Glutamatergic neuron (in vitro differentiated cells): ENCODE results near the gene NAT14. TPM values are rescaled to one million over a fixed set of nuclear protein-coding genes. Genes with fewer than 3 reads are reported as not detected.

Experiments
- DNase-seq: peaks from one replicate; pipeline ENCODE4 v3.0.0; 2022
- H3K27ac Mint-ChIP-seq: one replicate; pipeline ENCODE4 v1.8.0; 2020; ENCODE audit warnings: mild to moderate bottlenecking, mixed read lengths, inconsistent platforms; ENCODE audit not compliant: unreplicated experiment
- H3K27me3 Mint-ChIP-seq: one replicate; pipeline ENCODE4 v1.8.0; 2020; ENCODE audit warnings: mild to moderate bottlenecking, moderate library complexity, mixed read lengths, inconsistent platforms; ENCODE audit not compliant: unreplicated experiment
- H3K36me3 Mint-ChIP-seq: one replicate; pipeline ENCODE4 v1.8.0; 2020; ENCODE audit warnings: mild to moderate bottlenecking, mixed read lengths, inconsistent platforms; ENCODE audit not compliant: unreplicated experiment
- H3K4me1 Mint-ChIP-seq: one replicate; pipeline ENCODE4 v1.8.0; 2020; ENCODE audit warnings: mild to moderate bottlenecking, low read depth, mixed read lengths, inconsistent platforms; ENCODE audit not compliant: unreplicated experiment
- H3K4me3 Mint-ChIP-seq: one replicate; pipeline ENCODE4 v1.8.0; 2020; ENCODE audit warnings: mild to moderate bottlenecking, mixed read lengths, inconsistent platforms; ENCODE audit not compliant: unreplicated experiment
- H3K9me3 Mint-ChIP-seq: one replicate; pipeline ENCODE4 v1.8.0; 2020; ENCODE audit warnings: mild to moderate bottlenecking, moderate library complexity, mixed read lengths, inconsistent platforms; ENCODE audit not compliant: unreplicated experiment
- CTCF ChIP-seq: fragments of 200-600 bp; sonication (generic); IDR thresholded peaks from one replicate; pipeline ENCODE4 v1.5.0; 2021; ENCODE audit not compliant: partially characterized antibody, unreplicated experiment
- total RNA-seq: library from RNA; stranded (reverse); fragmentation: NEBNext Ultra II Directional; extraction: Animal tissue kit (Norgen Biotek cat#: 25700); gene quantifications from one replicate; pipeline ENCODE4 v1.2.1, GENCODE V29; 2021; ENCODE audit not compliant: unreplicated experiment

NAT14 gene
- total RNA-seq, 1 donor from 2014 or later = 125 TPM

GRCh38 chr19:55474269-55475265 is 10.4 kb upstream of the NAT14 start:
- no peak overlapping the region for H3K4me3 Mint-ChIP-seq
- no peak for DNase-seq
- no peak for TF ChIP-seq CTCF
- no peak overlapping the region for H3K27ac Mint-ChIP-seq
- peaks cover 9% of the 10 kb centered on the region for H3K27me3 Mint-ChIP-seq
- H3K4me1 Mint-ChIP-seq = peaks cover 14% of the 10 kb centered on the region
- H3K9me3 Mint-ChIP-seq = peaks cover 11% of the 10 kb centered on the region
- no peaks in the 10 kb centered on the region for H3K36me3 Mint-ChIP-seq

- Mint-ChIP-seq H3K27ac (peak within 1 kb of the TSS; percentile 82), H3K9me3 (peaks cover 18% of the 10 kb centered on the region), H3K36me3 (no peaks in the 10 kb centered on the region), H3K4me1 (peaks cover 20% of the 10 kb centered on the region), H3K4me3 (peak within 1 kb of the TSS; percentile 92), H3K27me3 (peaks cover 14% of the 10 kb centered on the region)
- no peak for TF ChIP-seq CTCF
- peak; percentile 99 for DNase-seq
Measured at GRCh38 chr19:55476100-55476775, 8.8 kb upstream of the NAT14 start, which contains the start of gene ZNF628. TSS of gene ZNF628 (plus strand) at chr19:55476617. CDS start at chr19:55479911, 3,294 bp downstream.

GRCh38 chr19:55477905-55478304 is 7.1 kb upstream of the NAT14 start:
- no peak for DNase-seq
- H3K4me1 Mint-ChIP-seq = peaks cover 20% of the 10 kb centered on the region
- H3K27me3 Mint-ChIP-seq = peaks cover 12% of the 10 kb centered on the region
- H3K4me3 Mint-ChIP-seq = peak overlapping the region; percentile 92
- no peaks in the 10 kb centered on the region for H3K36me3 Mint-ChIP-seq
- no peak for TF ChIP-seq CTCF
- peaks cover 18% of the 10 kb centered on the region for H3K9me3 Mint-ChIP-seq
- H3K27ac Mint-ChIP-seq = peak overlapping the region; percentile 26

GRCh38 chr19:55478364-55478763 is 6.6 kb upstream of the NAT14 start:
- H3K4me3 Mint-ChIP-seq = peak overlapping the region; percentile 92
- peak overlapping the region; percentile 57 for H3K27ac Mint-ChIP-seq
- H3K36me3 Mint-ChIP-seq = no peaks in the 10 kb centered on the region
- peaks cover 18% of the 10 kb centered on the region for H3K9me3 Mint-ChIP-seq
- no peak for TF ChIP-seq CTCF
- H3K27me3 Mint-ChIP-seq = peaks cover 12% of the 10 kb centered on the region
- no peak for DNase-seq
- peaks cover 20% of the 10 kb centered on the region for H3K4me1 Mint-ChIP-seq
